ENCODE data around the gene COL6A2. TPM values are rescaled to one million over a fixed set of nuclear protein-coding genes. Genes with fewer than 3 reads are reported as not detected.
"Not testable (repeated sequence)": the region's sequence is repeated elsewhere in the genome, so short reads cannot be mapped to it uniquely, and the experiment has no call there.

The COL6A2 gene
- polyA plus RNA-seq, 2 of the 4 experiments (the other 2 are of a cell fraction): 2.3 to 13.1 TPM

DNA sequence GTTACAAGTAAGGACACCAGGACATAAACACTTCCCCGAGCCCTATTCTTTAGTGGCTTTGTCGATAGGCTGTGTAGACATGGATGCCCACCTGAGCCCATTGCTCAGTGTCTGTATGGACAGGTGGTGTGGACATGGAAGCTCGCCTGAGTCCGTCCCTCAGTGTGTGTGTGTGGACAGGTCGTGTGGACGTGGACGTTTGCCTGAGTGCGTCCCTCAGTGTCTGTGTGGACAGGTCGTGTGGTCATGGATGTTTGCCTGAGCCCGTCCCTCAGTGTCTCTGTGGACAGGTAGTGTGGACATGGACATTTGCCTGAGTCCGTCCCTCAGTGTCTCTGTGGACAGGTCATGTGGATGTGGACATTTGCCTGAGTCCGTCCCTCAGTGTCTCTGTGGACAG, 38.7 kb upstream of the COL6A2 start:
- ChIA-PET CTCF (no interaction called here), POLR2A (no interaction called here)
- Histone ChIP-seq H3K4me3 (no peak overlapping the region), H3K27ac (no peak overlapping the region), H3K4me2 (no peak overlapping the region), H3K9me3 (peaks cover 16% of the 10 kb centered on the region), H3K4me1 (no peaks in the 10 kb centered on the region)
- ATAC-seq (no peak), FAIRE-seq (no peak), DNase-seq (ENCODE audit: low read depth in 1 of 2, low spot score in 1 of 2) (no peak)
- 90% methylated on average over 7 of the region's 12 CpGs for WGBS (ENCODE audit: missing lambda C conversion rate)
- TF ChIP-seq HOXB5 (CRISPR knock-in tag; IDR thresholded peaks at IDR 0.05): no peak
- no peak for TF ChIP-seq BHLHE40 (IDR thresholded peaks at IDR 0.05; ENCODE audit: low read depth, low read length)
- no peak for TF ChIP-seq HEYL (CRISPR knock-in tag; IDR thresholded peaks at IDR 0.05)
- no peak for TF ChIP-seq HOXA7 (CRISPR knock-in tag; IDR thresholded peaks at IDR 0.05)
- TF ChIP-seq CTCF (IDR thresholded peaks at IDR 0.05): no peak
- TF ChIP-seq RCOR1 (IDR thresholded peaks at IDR 0.05; ENCODE audit: low read depth, low read length): no peak
- TF ChIP-seq, protein P1, sequence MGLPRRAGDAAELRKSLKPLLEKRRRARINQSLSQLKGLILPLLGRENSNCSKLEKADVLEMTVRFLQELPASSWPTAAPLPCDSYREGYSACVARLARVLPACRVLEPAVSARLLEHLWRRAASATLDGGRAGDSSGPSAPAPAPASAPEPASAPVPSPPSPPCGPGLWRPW (IDR thresholded peaks at IDR 0.05): no peak
- TF ChIP-seq MAFK (IDR thresholded peaks at IDR 0.05; ENCODE audit: partially characterized antibody): no peak
- no peak for TF ChIP-seq JUNB (IDR thresholded peaks at IDR 0.05)
- TF ChIP-seq SMC3 (IDR thresholded peaks at IDR 0.05): no peak
- TF ChIP-seq EP300 (IDR thresholded peaks at IDR 0.05): no peak

DNA sequence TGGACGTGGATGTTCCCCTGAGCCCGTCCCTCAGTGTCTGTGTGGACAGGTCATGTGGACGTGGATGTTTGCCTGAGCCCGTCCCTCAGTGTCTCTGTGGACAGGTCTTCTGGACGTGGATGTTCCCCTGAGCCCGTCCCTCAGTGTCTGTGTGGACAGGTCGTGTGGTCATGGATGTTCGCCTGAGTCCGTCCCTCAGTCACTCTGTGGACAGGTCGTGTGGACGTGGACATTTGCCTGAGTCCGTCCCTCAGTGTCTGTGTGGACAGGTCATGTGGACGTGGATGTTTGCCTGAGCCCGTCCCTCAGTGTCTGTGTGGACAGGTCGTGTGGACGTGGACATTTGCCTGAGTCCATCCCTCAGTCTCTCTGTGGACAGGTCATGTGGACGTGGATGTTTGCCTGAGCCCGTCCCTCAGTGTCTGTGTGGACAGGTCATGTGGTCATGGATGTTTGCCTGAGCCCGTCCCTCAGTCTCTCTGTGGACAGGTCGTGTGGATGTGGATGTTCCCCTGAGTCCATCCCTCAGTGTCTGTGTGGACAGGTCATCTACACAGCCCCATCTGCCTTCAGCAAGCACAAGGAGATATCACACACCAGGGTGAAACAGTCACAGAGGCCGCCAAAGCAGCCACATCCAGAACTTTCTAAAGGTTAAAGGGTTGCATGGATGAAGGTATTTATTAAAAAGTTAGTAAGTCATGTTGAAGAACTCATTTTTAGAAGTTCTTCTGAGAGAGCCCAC, 38.0 kb upstream of the COL6A2 start:
- Histone ChIP-seq H3K27ac (peak overlapping the region in 1 of 2 experiments; percentile 70; a peak in 2 of 6 replicates), H3K9me3 (peaks cover 16% of the 10 kb centered on the region)
- CTCF ChIA-PET; H3K4me1 ChIP-seq; DNase-seq (ENCODE audit: low read depth in 1 of 2, low spot score in 1 of 2); FAIRE-seq; H3K4me2 ChIP-seq; H3K4me3 ChIP-seq; POLR2A ChIA-PET; ATAC-seq: not testable (repeated sequence)
- WGBS (ENCODE audit: missing lambda C conversion rate): 73% methylated on average over 8 of the region's 21 CpGs

DNA sequence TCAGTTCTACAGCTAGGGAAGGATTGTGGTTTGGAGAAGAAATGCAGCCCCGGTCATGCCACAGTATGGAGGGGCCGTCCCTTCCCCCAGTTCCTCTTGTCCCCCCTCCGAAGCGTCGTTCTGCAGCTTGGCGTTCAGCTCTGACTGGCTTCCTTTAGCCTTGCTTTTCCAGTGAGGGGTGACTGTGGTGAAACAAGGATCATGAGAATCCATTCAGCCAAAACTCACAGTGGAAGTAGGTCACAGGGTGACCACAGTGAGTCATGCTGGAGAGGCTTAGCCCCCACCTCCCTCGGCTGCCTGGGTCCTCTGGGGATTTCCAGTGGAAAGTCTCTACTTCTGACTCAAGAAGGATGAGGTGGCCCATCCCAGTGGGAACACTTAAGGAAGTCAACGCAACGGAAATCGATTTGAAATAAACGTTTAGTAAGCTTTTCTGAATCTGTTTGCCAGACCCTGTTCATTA, 37.3 kb upstream of the COL6A2 start:
- ChIA-PET POLR2A (no interaction called here), CTCF (no interaction called here)
- Histone ChIP-seq H3K4me2 (no peak overlapping the region), H3K4me1 (no peaks in the 10 kb centered on the region), H3K9me3 (peaks cover 16% of the 10 kb centered on the region), H3K27ac (peak overlapping the region in 1 of 2 experiments; percentile 70; a peak in 2 of 6 replicates), H3K4me3 (no peak overlapping the region)
- DNase-seq (ENCODE audit: low read depth in 1 of 2, low spot score in 1 of 2) (peak; percentile 39 to 48), ATAC-seq (peak in 1 of 2 experiments; percentile 69; a peak in 3 of 6 replicates), FAIRE-seq (no peak)
- TF ChIP-seq, protein P2, sequence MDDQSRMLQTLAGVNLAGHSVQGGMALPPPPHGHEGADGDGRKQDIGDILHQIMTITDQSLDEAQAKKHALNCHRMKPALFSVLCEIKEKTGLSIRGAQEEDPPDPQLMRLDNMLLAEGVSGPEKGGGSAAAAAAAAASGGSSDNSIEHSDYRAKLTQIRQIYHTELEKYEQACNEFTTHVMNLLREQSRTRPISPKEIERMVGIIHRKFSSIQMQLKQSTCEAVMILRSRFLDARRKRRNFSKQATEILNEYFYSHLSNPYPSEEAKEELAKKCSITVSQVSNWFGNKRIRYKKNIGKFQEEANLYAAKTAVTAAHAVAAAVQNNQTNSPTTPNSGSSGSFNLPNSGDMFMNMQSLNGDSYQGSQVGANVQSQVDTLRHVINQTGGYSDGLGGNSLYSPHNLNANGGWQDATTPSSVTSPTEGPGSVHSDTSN (IDR thresholded peaks at IDR 0.05): no peak
- peak; percentile 35; the same call in 1 of the 2 replicates for TF ChIP-seq MAX (IDR thresholded peaks at IDR 0.05)
- WGBS (ENCODE audit: missing lambda C conversion rate): 29% methylated on average over 11 of the region's 11 CpGs

- Histone ChIP-seq H3K9me3 (peaks cover 16% of the 10 kb centered on the region), H3K4me2 (no peak overlapping the region), H3K4me1 (no peaks in the 10 kb centered on the region), H3K4me3 (no peak overlapping the region), H3K27ac (peak overlapping the region in 1 of 2 experiments; percentile 60; a peak in 2 of 6 replicates)
- no peak for DNase-seq (ENCODE audit: low read depth in 1 of 2, low spot score in 1 of 2)
- ATAC-seq: no peak
- FAIRE-seq: no peak
- WGBS (ENCODE audit: missing lambda C conversion rate): 74% methylated on average over 6 of the region's 6 CpGs
- POLR2A ChIA-PET: no interaction called here
- CTCF ChIA-PET: interaction anchor here (1.4 kb wide), 1 partner anchor 92 kb away, joined by 5 read pairs; no protein-coding TSS in a partner anchor
- TF ChIP-seq ZSCAN20 (CRISPR knock-in tag; IDR thresholded peaks at IDR 0.05) (no peak), CEBPB (IDR thresholded peaks at IDR 0.05) (no peak), ZC3H11A (IDR thresholded peaks at IDR 0.05) (no peak), GATA3 (IDR thresholded peaks at IDR 0.05; ENCODE audit: borderline replicate concordance) (no peak), USF2 (IDR thresholded peaks at IDR 0.05) (no peak), JUN (IDR thresholded peaks at IDR 0.05) (no peak)
Observed at GRCh38 chr21:46061063-46061462, 36.8 kb upstream of the COL6A2 start.

Data from A549 (cell line).